Kidney tubule cell (primary cell): ENCODE results near the gene ADAM8.
"Not testable (repeated sequence)": the region's sequence is repeated elsewhere in the genome, so short reads cannot be mapped to it uniquely, and the experiment has no call there.

Experiments used
- DNase-seq: peaks from one replicate; pipeline ENCODE4 v3.0.0-alpha.2; 2018; ENCODE audit warnings: low spot score

ADAM8 gene

GRCh38 chr10:133267829-133268228, 8.8 kb downstream of the ADAM8 start:
- DNase-seq: no peak

GRCh38 chr10:133267293-133267692, 9.4 kb downstream of the ADAM8 start:
- DNase-seq: no peak

- DNase-seq: no peak
Measured at GRCh38 chr10:133266056-133266795, 10.4 kb downstream of the ADAM8 start.

GRCh38 chr10:133265052-133265451, 11.6 kb downstream of the ADAM8 start:
- DNase-seq: not testable (repeated sequence)

DNA sequence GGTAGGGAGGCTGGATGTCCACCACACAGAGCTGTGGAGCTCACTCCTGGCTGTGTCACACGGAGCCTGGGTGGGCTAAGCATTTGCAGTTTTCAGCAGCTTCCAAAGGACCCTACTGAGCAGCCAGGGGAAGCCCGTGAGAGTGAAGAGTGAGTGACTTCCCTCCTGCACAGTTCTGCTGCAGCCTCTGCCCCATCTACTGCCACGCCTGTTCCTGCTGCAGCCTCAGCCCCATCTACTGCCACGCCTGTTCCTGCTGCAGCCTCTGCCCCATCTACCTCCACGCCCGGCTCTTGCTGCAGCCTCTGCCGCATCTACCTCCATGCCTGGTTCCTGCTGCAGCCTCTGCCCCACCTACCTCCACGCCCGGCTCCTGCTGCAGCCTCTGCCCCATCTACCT, 12.2 kb downstream of the ADAM8 start:
- no peak for DNase-seq

- no peak for DNase-seq
Measured at GRCh38 chr10:133263674-133264073, 13.0 kb downstream of the ADAM8 start.

DNA sequence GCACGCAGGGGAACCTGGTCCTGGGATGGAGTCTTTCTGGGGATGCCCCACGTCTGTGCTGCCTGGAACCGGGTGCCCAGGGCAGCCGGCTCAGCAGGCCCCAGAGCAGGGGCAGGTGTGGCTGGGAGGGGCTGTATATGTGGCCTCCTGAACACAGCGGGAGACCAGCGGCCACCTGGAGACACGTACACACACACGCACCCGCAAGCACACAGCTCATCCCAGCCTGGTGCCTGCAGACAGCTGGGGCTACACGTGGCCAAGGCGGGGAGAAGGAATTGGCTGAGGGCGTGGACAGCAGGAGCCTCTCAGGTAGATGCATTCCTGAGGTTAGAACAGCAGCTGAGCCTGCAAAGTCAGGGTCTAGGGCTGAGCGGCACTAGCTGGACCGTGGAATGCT, 14.0 kb downstream of the ADAM8 start:
- no peak for DNase-seq

- DNase-seq: peak; percentile 67
Measured at GRCh38 chr10:133261726-133262325, 14.8 kb downstream of the ADAM8 start.

DNA sequence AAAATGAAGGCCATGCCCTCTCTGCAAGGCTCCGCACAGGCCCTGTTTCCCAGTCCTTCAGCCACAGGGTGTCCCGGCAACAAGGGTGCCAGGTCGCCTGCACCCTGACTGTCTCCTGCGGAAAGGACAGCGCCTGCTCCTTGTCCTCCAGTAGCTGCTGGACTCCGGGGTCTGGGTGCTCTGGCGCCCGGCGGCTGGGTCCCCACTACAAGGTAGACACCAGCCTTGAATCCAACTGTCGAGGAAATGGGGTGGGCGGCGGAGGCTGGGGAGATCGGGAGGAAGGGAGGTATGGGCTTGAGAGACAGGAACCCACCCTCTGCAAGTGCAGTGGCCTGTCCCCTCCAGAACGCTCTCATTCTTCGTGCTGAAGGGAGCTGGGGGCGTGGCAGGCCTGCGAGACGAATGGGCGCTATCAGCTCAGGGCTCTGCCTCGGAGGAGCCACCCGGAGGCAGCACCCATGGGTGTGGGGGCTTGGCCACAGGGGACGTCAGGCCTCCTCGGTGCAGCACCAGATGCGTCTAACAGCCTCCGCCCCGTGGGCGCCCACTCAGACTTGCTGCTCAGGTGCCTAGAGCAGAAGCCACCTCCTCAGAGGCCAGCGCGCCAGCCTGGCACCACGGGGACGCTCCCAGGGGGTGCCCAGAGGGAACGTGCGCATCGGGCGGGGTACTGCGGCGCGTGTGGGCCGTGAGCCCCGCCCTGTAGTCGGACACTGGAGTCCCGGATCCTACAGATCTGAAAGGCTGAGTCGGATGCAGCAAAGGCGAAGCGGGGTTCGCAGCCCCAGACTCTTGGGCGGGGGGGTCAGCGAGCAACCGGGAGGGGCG, 15.6 kb downstream of the ADAM8 start:
- peak; percentile 40 for DNase-seq

DNA sequence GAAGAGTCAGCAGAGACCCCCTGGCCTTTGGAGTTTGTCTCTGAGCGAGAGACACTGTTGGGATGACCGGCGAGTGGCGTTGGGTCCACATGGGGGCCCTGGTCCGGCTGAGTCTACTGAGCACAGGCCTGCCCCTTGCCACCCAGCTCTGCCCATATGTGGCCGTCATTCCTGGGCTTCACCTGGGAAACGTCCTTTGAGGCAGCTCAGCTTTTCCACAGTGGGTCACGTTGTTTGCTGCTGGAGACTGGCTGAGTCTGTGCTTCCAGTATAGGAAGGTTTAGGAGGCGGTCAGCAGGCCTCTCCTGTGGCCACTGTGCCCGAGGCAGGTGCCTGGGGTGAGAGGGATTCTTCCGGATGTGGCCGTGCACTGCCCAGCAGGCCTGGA, 17.1 kb downstream of the ADAM8 start:
- DNase-seq: no peak

- peak; percentile 97 for DNase-seq
Measured at GRCh38 chr10:133258818-133259601, 17.7 kb downstream of the ADAM8 start.

DNA sequence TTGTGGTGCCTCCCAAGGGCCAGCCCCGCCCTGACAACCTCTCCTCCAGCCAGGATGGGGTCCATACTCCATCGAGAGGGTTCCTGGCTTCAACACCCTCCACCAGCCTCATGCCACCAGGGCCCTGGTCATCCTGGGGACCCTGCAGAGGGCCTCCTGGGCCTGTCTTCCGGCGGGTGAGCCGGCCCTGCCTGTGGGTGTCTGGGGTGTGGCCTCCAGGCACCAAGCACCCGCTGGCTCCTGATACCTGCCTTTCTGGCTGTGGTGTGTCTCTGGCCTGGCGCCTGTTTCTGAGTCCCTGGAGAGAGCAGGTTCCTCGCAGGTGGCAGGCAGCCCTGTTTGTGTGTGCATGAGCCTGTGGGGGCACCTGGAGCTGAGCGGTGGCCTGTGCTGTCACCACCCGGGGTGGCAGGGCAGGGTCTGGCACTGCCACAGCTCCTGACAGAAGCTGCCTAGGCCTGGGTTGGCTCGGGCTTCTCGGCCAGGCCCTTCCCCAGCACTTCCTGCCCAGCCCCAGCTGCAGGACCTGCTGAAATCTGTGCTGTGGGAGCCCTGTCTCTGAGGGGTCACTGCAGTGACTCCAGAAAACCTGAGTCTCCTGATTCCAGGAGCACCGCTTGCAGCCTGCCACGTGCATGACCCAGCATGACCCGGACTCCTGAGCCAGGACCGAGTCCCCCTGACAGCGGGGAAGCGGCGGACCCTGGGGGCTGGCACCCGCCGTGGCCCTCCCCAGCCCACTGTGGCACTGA, 18.4 kb downstream of the ADAM8 start:
- DNase-seq: peak; percentile 11

DNA sequence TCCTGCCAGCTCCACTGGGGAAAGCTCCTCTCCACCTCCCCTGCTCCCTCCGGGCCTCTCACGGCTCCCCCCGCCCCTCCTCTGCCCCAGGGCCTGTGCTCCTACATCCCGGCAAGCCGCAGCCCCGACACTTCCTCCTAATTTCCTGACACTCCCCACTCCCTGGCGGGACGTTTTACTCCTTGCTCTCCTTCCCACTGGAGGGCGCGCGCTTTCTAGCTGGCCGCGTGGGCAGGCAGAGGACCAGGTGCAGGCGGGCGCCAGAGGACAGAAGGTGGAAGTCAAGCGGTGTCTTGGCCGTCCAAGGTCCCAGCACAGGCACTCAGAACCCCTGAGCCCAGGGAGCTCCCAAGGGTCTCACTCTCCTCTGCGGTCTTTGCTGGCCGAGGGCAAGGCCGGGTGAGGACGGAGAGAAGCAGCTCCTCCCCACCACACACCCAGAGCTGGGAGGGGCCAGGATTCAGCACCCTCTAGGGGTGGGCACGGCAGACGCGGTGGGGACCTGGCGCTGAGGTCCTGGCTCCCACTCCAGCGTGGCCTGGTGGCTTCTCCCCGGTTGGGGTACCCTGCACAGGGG, 19.1 kb downstream of the ADAM8 start:
- peak; percentile 71 for DNase-seq

DNA sequence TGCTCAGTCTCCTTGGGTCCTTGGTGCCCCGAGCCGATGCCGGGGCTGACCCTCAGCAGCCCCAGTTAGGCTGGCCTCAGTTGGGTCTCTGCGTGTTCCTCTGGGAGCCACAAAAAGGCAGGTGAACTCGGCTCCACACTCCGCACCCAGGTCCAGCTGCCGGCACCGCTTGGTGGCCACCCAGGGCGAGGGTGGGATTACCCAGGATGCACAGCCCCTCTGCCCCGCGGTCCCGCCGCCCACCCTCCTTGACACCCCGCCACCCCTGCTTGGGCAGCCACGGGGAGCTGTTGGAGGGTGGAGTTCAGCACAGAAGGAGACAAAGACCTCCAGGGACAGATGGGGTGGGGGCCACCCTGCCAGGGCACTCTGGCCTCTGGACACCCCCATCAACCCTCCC, 21.3 kb downstream of the ADAM8 start:
- DNase-seq: no peak

- DNase-seq: no peak
Measured at GRCh38 chr10:133254421-133255120, 22.1 kb downstream of the ADAM8 start.

GRCh38 chr10:133253361-133253955, 23.2 kb downstream of the ADAM8 start:
- no peak for DNase-seq

DNA sequence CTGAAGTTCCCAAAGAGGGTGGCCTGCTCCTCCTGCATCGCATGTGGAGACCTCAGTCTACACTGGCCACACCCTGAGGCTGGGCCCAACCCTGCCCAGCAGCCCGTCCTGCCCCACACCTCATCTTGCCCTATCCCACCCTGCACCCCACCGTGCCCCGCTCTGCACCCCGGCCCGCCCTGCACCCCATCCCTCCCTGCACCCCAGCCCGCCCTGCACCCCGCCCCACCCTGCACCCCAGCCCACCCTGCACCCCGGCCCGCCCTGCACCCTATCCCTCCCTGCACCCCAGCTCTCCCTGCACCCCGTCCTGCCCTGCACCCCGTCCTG, 24.5 kb downstream of the ADAM8 start:
- no peak for DNase-seq

- DNase-seq: no peak
Measured at GRCh38 chr10:133251388-133252222, 25.1 kb downstream of the ADAM8 start.
